Esophagus mucosa (tissue), 1 donor: ENCODE measurements around the gene RPRD1A. TPM values are rescaled to one million over a fixed set of nuclear protein-coding genes. Genes with fewer than 3 reads are reported as not detected.
"Not testable (repeated sequence)": the region's sequence is repeated elsewhere in the genome, so short reads cannot be mapped to it uniquely, and the experiment has no call there.

Source experiments
- ATAC-seq: fragments of 200-7000 bp; cut with Tn5 transposase; one replicate; pipeline ENCODE4 v1.9.1; 2020
- total RNA-seq: library from RNA; stranded (reverse); gene quantifications from one replicate; pipeline ENCODE4 v1.2.4, GENCODE V29; 2023
- donor health status: DM: yes; HTN: yes; CAD: no.

RPRD1A gene
- total RNA-seq, 1 donor from 2014 or later: 29.3 TPM

DNA sequence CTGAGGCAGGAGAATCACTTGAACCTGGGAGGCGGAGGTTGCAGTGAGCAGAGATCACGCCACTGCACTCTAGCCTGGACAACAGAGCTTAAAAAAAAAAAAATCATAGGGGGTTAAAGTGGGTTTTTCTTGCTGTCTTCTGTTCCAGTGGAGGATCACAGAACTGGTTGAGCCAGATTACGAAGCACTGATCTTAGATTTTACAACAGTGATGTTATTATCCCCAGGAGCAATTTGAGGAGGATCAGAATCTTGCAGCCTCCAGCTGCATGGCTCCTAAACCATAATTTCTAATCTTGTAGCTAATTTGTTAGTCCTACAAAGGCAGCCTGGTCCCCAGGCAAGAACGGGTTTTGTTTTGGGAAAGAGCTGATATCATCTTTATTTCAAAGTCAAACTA, 99.5 kb downstream of the RPRD1A start:
- not testable (repeated sequence) for ATAC-seq

DNA sequence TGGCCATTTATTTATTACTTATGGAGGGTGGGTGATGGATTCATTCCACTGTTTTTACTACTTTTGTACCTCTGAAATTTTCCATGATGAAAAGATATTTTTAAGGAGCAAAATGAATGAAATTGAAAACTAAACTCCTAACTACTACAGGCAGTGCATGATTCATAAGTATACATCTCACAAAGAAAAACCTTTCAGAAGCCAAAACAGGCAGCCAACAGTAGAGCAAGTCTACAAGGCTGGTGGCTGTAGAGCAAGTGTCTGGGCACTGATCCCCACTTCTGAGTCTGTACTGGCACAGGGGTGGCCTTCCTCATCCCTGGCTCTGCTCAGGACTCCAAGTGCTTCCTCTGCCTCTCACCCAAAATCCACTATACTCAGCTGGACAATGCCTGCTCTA, 103.0 kb downstream of the RPRD1A start:
- ATAC-seq: peak; percentile 20

DNA sequence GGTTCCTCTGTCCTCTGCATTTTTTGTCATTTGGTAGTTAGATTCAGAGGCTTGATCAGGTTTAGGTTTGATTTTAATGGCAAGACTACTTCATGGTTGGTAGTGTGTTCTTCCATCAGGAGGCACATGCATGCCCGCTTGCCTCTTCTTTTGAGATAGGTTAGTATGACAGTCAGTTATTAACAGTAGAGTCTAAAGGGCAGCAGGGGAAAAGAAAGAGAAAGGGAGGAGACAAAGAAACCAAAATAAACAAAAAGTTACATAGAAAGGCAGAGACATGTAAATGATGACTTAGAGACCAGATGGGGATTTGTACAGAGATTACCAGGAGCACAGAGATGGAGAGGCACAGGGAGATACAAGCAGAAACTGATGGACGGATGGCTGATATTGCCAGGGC, 105.0 kb downstream of the RPRD1A start:
- no peak for ATAC-seq

DNA sequence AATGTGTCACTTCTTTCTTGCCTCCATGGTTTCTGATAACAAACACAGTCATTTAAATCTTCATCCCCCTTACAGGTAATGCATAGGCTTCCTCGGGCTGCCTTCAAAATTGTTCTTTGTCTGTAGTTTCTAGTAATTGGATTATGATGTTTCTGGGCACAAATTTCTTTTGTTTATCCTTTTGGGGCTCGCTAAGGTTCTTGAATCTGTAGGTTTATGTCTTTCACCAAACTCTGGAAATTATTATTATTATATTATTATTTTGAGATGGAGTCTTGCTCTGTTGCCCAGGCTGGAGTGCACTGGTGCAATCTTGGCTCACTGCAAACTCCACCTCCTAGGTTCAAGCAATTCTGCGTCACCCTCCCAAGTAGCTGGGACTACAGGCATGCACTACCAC, 111.1 kb downstream of the RPRD1A start:
- no peak for ATAC-seq

DNA sequence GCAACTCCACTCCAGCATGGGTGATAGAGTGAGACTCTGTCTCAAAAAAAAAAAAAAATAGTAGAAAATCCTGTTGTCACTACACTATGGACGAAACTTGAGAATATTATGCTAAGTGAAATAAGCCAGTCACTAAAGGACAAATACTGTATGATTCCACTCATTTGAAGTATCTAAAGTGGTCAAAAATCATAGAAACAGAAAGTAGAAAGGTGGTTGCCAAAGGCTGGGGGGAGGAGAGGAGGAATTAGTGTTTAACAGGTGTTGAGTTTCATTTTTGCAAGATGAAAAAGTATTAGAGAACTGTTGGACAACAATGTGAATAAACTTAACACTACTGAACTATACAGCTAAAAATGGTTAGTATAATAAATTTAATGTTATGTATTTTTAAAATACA, 113.7 kb downstream of the RPRD1A start:
- ATAC-seq: no peak

DNA sequence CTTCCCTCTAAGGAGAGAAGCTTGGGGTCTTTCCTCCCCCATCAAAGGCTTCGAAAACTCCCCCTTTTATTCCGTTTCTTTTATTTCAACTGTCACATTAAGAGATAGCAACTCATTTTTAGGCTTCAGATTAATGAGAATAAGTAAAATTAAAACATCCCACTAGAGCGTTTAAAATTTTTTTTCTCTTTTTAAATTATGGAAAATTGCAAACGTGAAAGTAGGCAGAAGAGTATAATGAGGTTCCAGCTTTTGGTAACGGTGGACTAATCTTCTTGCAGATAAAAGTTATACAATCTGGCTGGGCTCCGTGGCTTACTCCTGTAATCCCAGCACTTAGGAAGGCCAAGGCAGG, 116.8 kb downstream of the RPRD1A start:
- no peak for ATAC-seq

DNA sequence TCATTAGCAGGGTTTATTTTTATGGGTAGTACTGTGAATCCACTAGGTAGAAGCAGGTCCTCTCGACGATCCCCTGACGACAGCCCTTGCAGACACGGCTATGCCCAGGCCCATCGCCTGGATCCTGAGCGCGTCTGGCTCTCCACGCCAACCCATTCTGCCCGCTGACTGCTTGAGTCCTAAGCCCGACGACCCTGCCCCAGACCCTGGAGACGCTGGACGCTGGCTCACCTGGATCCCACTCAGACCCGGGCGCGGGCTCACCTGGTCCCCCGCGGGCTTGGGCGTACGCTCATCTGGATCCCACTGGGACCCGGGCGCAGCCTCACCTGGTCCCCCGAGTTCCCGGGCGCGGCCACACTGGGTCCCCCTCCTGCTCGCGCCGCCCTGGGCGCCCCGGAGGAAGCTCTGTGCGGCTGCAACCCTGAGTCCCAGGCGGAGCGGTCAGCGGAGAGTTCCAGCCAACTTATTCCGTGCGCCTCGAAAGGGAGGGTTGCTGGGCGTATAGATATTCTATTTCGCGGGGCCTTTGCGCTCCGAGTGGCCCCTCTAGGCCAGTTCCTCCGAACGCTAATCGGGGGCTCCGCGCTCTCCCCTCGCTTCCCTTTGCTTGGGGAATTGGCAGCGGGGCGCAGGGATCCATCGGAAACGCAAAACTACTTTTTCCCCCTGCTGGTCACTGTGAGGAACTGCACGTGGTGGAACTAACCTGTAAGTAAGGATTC, 117.3 kb downstream of the RPRD1A start:
- peak; percentile 75 for ATAC-seq

DNA sequence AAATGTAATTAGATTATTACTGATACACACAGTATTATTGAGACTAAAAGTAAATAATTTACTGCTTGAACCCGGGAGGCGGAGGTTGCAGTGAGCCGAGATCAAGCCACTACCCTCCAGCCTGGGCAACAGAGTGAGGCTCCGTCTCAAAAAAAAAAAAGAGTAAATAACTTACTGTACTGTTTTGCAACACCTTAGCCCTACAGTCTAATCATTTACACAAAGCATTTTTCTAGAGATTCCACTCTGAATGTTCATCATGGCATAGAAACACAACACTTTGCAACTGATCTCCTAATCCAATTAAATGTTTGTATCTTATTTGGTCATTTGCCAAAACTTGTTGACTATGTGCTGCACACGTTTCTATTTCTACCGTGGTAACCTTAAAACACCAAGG, 118.3 kb downstream of the RPRD1A start:
- no peak for ATAC-seq

DNA sequence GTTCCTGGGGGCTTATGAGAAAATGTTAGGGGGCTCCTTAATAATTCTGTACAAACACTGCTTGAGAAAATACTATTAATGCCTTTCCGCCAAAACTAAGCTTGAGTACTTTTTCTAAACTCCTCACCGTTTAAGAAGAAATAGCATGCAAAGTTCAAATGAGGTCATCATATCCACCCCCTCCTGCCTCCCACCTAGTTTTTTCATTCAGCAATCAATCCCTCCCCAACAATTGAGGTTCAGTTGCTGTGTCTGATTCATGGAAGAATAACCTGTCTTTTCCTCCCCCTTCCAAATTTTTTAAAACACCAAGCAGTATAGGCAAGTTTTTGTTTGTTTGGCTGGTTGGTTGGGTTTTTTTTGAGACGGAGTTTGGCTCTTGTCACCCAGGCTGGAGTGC, 119.3 kb downstream of the RPRD1A start:
- no peak for ATAC-seq

DNA sequence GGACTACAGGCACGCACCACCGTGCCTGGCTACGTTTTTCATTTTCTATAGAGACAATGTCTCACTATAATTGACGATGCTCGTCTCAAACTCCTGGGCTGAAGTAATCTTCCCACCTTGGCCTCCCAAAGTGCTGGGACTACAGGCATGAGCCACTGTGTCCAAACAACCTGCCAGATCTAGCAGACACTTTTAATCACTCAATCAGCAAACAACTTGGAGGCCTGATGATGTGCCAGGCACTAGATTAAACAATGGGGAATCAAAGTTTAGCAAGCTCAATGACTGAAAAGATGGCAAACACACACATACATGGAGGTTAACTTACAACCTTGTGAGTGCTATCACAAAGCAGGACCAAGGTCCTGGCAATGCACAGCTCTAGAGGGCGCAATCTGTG, 124.7 kb downstream of the RPRD1A start:
- no peak for ATAC-seq

DNA sequence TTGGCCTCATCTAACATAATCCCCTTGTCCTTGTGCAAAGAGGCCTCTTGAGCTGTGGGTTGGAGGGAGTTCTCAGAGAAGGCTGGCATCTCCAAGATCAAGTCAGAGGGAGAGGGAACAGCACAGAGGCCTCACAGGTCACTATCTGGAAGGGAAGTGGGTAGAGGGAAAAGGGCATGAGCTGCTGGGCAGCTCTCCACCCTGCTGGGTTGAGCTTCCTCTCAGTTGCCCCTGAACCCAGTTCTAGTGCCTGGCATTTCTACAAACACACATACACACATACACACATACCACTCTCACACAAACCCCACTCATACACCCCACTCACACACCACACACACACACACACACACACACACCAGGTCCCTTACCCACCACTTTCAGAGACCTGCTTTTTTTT, 125.2 kb downstream of the RPRD1A start:
- no peak for ATAC-seq

DNA sequence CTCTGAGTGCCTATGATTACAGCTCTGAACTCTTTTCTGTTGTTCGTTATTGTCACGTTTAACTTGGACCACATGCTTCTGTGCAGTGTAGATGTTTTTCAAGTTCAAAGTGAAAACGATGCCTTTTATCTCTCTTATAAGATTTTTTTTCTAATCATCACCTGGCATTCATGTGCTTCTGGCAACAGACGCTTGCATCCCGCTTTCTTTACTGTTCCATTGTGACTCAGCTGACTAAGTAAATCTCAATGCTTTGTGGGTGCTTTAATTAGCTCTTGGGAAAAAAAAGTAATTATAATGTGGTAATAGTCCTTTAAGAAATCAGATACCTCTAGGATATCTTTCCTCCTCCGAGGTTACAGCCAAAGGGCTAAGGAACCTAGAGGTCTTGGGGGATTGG, 126.1 kb downstream of the RPRD1A start:
- no peak for ATAC-seq

Other genes starting within 250 kb of the RPRD1A start
- 24.0 TPM for gene SLC39A6, start 61.8 kb upstream of the RPRD1A start, total RNA-seq
- 45.6 TPM for gene ELP2, start 62.3 kb upstream of the RPRD1A start, total RNA-seq
- gene MOCOS, start 119.9 kb upstream of the RPRD1A start, total RNA-seq: 16.0 TPM
- 3.0 TPM for gene FHOD3, start 230.2 kb upstream of the RPRD1A start, total RNA-seq